ENCODE measurements around the gene SPOCK3.

SPOCK3 gene

DNA sequence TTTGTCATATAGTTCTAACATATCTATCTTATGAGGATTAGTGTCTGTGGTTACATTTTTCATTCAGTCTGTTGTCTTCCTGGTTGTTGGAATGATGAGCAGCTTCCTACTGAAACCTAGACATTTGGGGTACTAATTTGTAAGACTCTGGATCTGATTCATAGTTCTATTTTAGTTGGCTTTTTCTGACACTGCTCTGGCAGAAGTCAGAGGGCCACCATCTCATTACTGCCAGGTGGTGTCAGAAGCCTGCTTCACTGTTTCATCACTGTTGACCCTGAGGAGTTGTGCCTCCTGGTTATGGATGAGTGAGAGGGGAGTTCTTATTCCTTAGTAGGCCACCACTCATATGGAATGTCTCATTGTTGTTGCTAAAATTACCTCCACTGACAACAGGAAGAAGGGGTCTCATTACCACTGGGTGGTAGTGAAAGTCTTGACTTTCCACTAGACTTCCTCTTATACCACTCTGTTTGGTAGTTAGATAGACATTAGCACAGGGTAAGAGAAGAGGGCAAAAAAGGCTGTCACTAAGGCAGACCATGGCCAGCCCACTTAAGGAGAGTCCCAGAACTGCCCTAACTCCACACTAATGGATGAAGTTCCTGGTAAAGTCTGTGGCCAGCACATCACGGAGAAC is 395.2 kb downstream of the SPOCK3 start:
- H3K4me2 ChIP-seq (ENCODE audit: insufficient read depth, low read length) = no peak overlapping the region
- H3K27ac ChIP-seq (ENCODE audit: low read length) = no peak overlapping the region
- no peak overlapping the region for H2AFZ ChIP-seq (ENCODE audit: low read depth, low read length)
- no peaks in the 10 kb centered on the region for H3K9me3 ChIP-seq (ENCODE audit: insufficient read depth, low read length, severe bottlenecking)
- no peak overlapping the region for H3K4me3 ChIP-seq (ENCODE audit: low read depth in 1 of 2, low read length in 2 of 2)
- no peaks in the 10 kb centered on the region for H3K27me3 ChIP-seq (ENCODE audit: insufficient read depth, low read length, poor library complexity)
- no peaks in the 10 kb centered on the region for H3K79me2 ChIP-seq (ENCODE audit: insufficient read depth, low read length)
- no peaks in the 10 kb centered on the region for H3K4me1 ChIP-seq (ENCODE audit: insufficient read depth, low read length)
- DNase-seq = no peak
- H4K20me1 ChIP-seq (ENCODE audit: insufficient read depth, low read length) = no peaks in the 10 kb centered on the region
- H3K9ac ChIP-seq (ENCODE audit: low read depth, low read length) = no peak overlapping the region
- H3K36me3 ChIP-seq (ENCODE audit: insufficient read depth, low read length) = no peaks in the 10 kb centered on the region
- ATAC-seq (ENCODE audit: insufficient read depth, low read depth) = no peak
- TF ChIP-seq EZH2 (IDR thresholded peaks at IDR 0.05; ENCODE audit: borderline replicate concordance, low read depth, low read length, severe bottlenecking) = no peak
- TF ChIP-seq, protein P1, sequence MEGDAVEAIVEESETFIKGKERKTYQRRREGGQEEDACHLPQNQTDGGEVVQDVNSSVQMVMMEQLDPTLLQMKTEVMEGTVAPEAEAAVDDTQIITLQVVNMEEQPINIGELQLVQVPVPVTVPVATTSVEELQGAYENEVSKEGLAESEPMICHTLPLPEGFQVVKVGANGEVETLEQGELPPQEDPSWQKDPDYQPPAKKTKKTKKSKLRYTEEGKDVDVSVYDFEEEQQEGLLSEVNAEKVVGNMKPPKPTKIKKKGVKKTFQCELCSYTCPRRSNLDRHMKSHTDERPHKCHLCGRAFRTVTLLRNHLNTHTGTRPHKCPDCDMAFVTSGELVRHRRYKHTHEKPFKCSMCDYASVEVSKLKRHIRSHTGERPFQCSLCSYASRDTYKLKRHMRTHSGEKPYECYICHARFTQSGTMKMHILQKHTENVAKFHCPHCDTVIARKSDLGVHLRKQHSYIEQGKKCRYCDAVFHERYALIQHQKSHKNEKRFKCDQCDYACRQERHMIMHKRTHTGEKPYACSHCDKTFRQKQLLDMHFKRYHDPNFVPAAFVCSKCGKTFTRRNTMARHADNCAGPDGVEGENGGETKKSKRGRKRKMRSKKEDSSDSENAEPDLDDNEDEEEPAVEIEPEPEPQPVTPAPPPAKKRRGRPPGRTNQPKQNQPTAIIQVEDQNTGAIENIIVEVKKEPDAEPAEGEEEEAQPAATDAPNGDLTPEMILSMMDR (IDR thresholded peaks at IDR 0.05; ENCODE audit: borderline replicate concordance, extremely low read depth, low read length, poor library complexity, severe bottlenecking) = no peak

DNA sequence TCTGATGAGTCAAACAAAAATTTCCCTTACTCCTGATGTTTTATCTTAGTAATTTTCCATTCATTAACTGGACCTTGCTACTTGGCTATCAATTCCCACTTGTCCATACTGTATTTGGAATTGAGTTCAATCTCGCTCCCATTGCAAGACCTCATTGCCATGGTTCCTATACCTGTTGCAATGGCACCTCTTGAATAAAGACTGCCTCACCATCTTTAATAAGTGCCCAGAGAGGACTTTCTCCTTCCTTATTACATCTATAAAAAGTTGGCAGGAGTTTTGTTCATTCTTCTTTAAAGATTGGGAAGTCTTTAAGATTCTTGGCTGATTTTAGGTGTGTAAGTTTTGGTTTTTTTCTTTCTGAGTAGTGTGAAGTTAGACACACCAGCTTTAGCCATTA is 397.4 kb downstream of the SPOCK3 start:
- DNase-seq = no peak
- Histone ChIP-seq H3K9ac (ENCODE audit: low read depth, low read length) (no peak overlapping the region), H3K9me3 (ENCODE audit: insufficient read depth, low read length, severe bottlenecking) (no peaks in the 10 kb centered on the region), H3K27ac (ENCODE audit: low read length) (no peak overlapping the region), H2AFZ (ENCODE audit: low read depth, low read length) (no peak overlapping the region), H3K36me3 (ENCODE audit: insufficient read depth, low read length) (no peaks in the 10 kb centered on the region), H3K4me3 (ENCODE audit: low read depth in 1 of 2, low read length in 2 of 2) (no peak overlapping the region), H3K27me3 (ENCODE audit: insufficient read depth, low read length, poor library complexity) (no peaks in the 10 kb centered on the region), H4K20me1 (ENCODE audit: insufficient read depth, low read length) (no peaks in the 10 kb centered on the region), H3K4me1 (ENCODE audit: insufficient read depth, low read length) (no peaks in the 10 kb centered on the region), H3K4me2 (ENCODE audit: insufficient read depth, low read length) (no peak overlapping the region), H3K79me2 (ENCODE audit: insufficient read depth, low read length) (no peaks in the 10 kb centered on the region)
- no peak for ATAC-seq (ENCODE audit: insufficient read depth, low read depth)
- TF ChIP-seq, protein P1 (IDR thresholded peaks at IDR 0.05; ENCODE audit: borderline replicate concordance, extremely low read depth, low read length, poor library complexity, severe bottlenecking) = no peak
- no peak for TF ChIP-seq EZH2 (IDR thresholded peaks at IDR 0.05; ENCODE audit: borderline replicate concordance, low read depth, low read length, severe bottlenecking)

DNA sequence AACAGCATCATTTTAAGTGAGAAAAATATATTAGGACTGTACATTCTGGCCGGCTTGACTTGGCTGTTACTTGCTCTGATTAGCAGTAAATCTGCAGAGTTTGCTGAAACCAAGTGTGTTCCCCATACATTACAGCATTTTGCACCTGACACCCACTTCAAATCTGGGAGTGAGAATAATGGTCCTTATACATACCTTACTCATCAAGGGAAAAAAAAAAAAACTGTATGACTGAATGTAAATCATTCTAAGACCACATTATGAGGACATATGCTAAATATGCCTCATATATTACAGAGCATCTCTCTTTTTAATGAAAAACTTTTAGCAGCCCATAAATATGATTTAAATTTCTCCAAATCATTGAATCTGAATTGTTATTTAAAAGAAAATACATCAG is 406.7 kb downstream of the SPOCK3 start:
- Histone ChIP-seq H3K36me3 (ENCODE audit: insufficient read depth, low read length) (no peaks in the 10 kb centered on the region), H3K27ac (ENCODE audit: low read length) (no peak overlapping the region), H3K4me2 (ENCODE audit: insufficient read depth, low read length) (no peak overlapping the region), H3K27me3 (ENCODE audit: insufficient read depth, low read length, poor library complexity) (no peaks in the 10 kb centered on the region), H3K4me3 (ENCODE audit: low read depth in 1 of 2, low read length in 2 of 2) (no peak overlapping the region), H4K20me1 (ENCODE audit: insufficient read depth, low read length) (no peaks in the 10 kb centered on the region), H3K79me2 (ENCODE audit: insufficient read depth, low read length) (no peaks in the 10 kb centered on the region), H2AFZ (ENCODE audit: low read depth, low read length) (no peak overlapping the region), H3K9me3 (ENCODE audit: insufficient read depth, low read length, severe bottlenecking) (no peaks in the 10 kb centered on the region), H3K9ac (ENCODE audit: low read depth, low read length) (no peak overlapping the region), H3K4me1 (ENCODE audit: insufficient read depth, low read length) (no peaks in the 10 kb centered on the region)
- ATAC-seq (ENCODE audit: insufficient read depth, low read depth) = no peak
- no peak for TF ChIP-seq EZH2 (IDR thresholded peaks at IDR 0.05; ENCODE audit: borderline replicate concordance, low read depth, low read length, severe bottlenecking)
- TF ChIP-seq, protein P1 (IDR thresholded peaks at IDR 0.05; ENCODE audit: borderline replicate concordance, extremely low read depth, low read length, poor library complexity, severe bottlenecking) = no peak
- DNase-seq = no peak

All from DND-41 (cell line).